Neural progenitor cell (in vitro differentiated cells): ENCODE measurements around the gene FAM221B. TPM values are rescaled to one million over a fixed set of nuclear protein-coding genes. Genes with fewer than 3 reads are reported as not detected.

Source experiments
- DNase-seq: peaks from one replicate; pipeline ENCODE4 v3.0.0-alpha.2; 2016; ENCODE audit warnings: low spot score
- H2AFZ ChIP-seq: fragments of 200-600 bp; sonication (generic); replicated peaks from 2 replicates; pipeline ENCODE4 v1.6.1; 2016; ENCODE audit warnings: antibody characterized with exemption
- H3F3A ChIP-seq: fragments of 200-600 bp; sonication (generic); 2 replicates; pipeline ENCODE4 v1.6.1; 2016; ENCODE audit warnings: antibody characterized with exemption, low read depth
- H3K27ac ChIP-seq: fragments of 200-600 bp; sonication (generic); 2 replicates; pipeline ENCODE4 v1.5.1; 2016; ENCODE audit warnings: mild to moderate bottlenecking
- H3K27me3 ChIP-seq: fragments of 200-600 bp; sonication (generic); 2 replicates; pipeline ENCODE4 v1.6.1; 2016; ENCODE audit warnings: mild to moderate bottlenecking, moderate library complexity
- H3K36me3 ChIP-seq: fragments of 200-600 bp; sonication (generic); 2 replicates; pipeline ENCODE4 v1.5.1; 2016
- H3K4me1 ChIP-seq: fragments of 200-600 bp; sonication (generic); 2 replicates; pipeline ENCODE4 v1.6.1; 2016; ENCODE audit warnings: mixed run types
- H3K4me2 ChIP-seq: fragments of 200-600 bp; sonication (generic); 2 replicates; pipeline ENCODE4 v1.6.1; 2016
- H3K4me3 ChIP-seq: fragments of 200-600 bp; sonication (generic); 2 replicates; pipeline ENCODE4 v1.5.1; 2016
- H3K79me2 ChIP-seq: fragments of 200-600 bp; sonication (generic); 2 replicates; pipeline ENCODE4 v1.6.1; 2016; ENCODE audit warnings: low read depth
- H3K9ac ChIP-seq: fragments of 200-600 bp; sonication (generic); 2 replicates; pipeline ENCODE4 v1.6.1; 2016
- H3K9me3 ChIP-seq: fragments of 200-600 bp; sonication (generic); 2 replicates; pipeline ENCODE4 v1.5.1; 2016; ENCODE audit warnings: low read depth
- H4K20me1 ChIP-seq: fragments of 200-600 bp; sonication (generic); 2 replicates; pipeline ENCODE4 v1.6.1; 2016; ENCODE audit warnings: low read depth
- H3K27ac Mint-ChIP-seq: 3 replicates; pipeline ENCODE4 v1.8.0; 2021; ENCODE audit warnings: mixed read lengths
- H3K27me3 Mint-ChIP-seq: 2 replicates; pipeline ENCODE4 v1.8.0; 2022; ENCODE audit warnings: low read depth, mild to moderate bottlenecking, inconsistent platforms, moderate library complexity, mixed read lengths; ENCODE audit not compliant: insufficient read depth
- H3K36me3 Mint-ChIP-seq: 3 replicates; pipeline ENCODE4 v1.8.0; 2021; ENCODE audit warnings: mixed read lengths
- H3K4me1 Mint-ChIP-seq: 3 replicates; pipeline ENCODE4 v1.8.0; 2021; ENCODE audit warnings: mixed read lengths
- H3K4me3 Mint-ChIP-seq: 3 replicates; pipeline ENCODE4 v1.8.0; 2021; ENCODE audit warnings: mild to moderate bottlenecking, moderate library complexity, mixed read lengths
- H3K9me3 Mint-ChIP-seq: 3 replicates; pipeline ENCODE4 v1.8.0; 2020; ENCODE audit warnings: mixed read lengths
- EZH2 ChIP-seq: fragments of 200-600 bp; sonication (generic); IDR thresholded peaks from 2 replicates; pipeline ENCODE4 v1.6.1; 2017; ENCODE audit warnings: antibody characterized with exemption, mild to moderate bottlenecking, moderate library complexity
- EZH2phosphoT487 ChIP-seq: fragments of 200-600 bp; sonication (generic); IDR thresholded peaks from 2 replicates; pipeline ENCODE4 v1.6.1; 2017; ENCODE audit warnings: antibody characterized with exemption
- total RNA-seq: library from RNA; depleted of rRNA; stranded (reverse); fragments of >200 nt; gene quantifications from 2 replicates; pipeline ENCODE4 v1.2.3, GENCODE V29; 2015; ENCODE audit warnings: low replicate concordance
- TF ChIP-seq, protein P1 (sequence below): fragments of 200-600 bp; sonication (generic); IDR thresholded peaks from 2 replicates; pipeline ENCODE4 v1.5.1; 2017; ENCODE audit warnings: antibody characterized with exemption, mild to moderate bottlenecking

Gene FAM221B
- total RNA-seq, 1 donor from 2014 or later: not detected

DNA sequence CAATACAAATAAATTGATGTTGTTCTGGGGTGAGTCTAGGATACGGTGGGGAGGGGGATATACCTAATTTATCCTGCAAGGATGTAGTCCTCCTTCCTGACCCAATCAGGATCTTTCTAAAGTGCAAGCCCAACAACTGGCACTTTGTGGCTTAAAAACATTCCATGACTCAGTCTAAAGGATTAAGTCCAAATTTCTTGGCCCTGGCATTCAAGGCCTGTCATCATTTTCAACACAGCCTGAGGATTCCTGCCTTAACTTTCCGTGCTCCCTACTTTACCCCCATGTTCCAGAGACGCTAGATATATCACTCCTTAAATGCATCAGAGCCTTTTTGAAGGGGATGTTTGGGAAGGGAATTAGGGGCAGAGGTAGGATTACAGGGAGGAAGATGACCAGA, 1.0 kb downstream of the FAM221B start:
- Mint-ChIP-seq H3K36me3 (no peaks in the 10 kb centered on the region), H3K4me1 (peaks cover 45% of the 10 kb centered on the region), H3K27me3 (peaks cover 5% of the 10 kb centered on the region), H3K27ac (peak overlapping the region; percentile 4), H3K4me3 (peak overlapping the region; percentile 31), H3K9me3 (no peaks in the 10 kb centered on the region)
- Histone ChIP-seq H3K27me3 (no peaks in the 10 kb centered on the region), H3K9ac (no peak overlapping the region), H3K79me2 (no peaks in the 10 kb centered on the region), H3K4me1 (peaks cover 11% of the 10 kb centered on the region), H4K20me1 (peaks cover 3% of the 10 kb centered on the region), H3K27ac (no peak overlapping the region), H3K36me3 (no peaks in the 10 kb centered on the region), H2AFZ (no peak overlapping the region), H3F3A (peaks cover 11% of the 10 kb centered on the region), H3K4me3 (no peak overlapping the region), H3K9me3 (no peaks in the 10 kb centered on the region), H3K4me2 (no peak overlapping the region)
- DNase-seq: no peak
- no peak for TF ChIP-seq EZH2phosphoT487
- TF ChIP-seq, protein P1, sequence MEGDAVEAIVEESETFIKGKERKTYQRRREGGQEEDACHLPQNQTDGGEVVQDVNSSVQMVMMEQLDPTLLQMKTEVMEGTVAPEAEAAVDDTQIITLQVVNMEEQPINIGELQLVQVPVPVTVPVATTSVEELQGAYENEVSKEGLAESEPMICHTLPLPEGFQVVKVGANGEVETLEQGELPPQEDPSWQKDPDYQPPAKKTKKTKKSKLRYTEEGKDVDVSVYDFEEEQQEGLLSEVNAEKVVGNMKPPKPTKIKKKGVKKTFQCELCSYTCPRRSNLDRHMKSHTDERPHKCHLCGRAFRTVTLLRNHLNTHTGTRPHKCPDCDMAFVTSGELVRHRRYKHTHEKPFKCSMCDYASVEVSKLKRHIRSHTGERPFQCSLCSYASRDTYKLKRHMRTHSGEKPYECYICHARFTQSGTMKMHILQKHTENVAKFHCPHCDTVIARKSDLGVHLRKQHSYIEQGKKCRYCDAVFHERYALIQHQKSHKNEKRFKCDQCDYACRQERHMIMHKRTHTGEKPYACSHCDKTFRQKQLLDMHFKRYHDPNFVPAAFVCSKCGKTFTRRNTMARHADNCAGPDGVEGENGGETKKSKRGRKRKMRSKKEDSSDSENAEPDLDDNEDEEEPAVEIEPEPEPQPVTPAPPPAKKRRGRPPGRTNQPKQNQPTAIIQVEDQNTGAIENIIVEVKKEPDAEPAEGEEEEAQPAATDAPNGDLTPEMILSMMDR: no peak
- TF ChIP-seq EZH2: no peak

DNA sequence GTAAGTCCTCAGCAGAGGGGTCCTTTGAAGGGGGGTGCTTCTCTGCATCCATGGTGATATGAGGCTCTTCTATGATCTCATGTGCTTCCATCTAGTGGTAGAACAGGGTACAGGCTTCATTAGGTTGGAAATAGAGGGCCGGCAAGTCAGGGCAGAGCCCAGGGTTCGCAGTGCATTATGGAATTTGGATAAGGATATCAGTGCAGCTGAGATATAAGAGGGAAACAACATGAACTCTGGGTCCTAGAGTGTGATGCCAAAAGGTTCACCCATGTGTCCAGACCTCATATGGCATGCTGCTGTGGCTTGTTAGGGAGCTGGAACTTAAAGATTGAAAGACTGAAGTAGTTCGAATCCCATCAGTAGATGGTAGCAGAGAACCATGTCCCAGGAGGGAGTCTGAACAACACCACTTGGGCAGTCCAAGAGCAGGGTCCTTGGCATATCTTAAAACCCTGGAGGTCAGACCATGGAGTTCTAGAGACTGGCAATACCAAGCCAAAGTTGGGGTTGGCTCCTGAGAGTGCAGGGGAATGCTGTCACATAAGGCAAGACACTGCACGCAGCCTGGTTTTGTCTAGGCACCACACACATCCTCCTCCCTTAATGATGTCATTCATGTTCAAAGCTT, 2.3 kb downstream of the FAM221B start:
- TF ChIP-seq, protein P1: peak; percentile 73
- TF ChIP-seq EZH2 (no peak), EZH2phosphoT487 (no peak)
- peak overlapping the region; percentile 3 for H3K27ac Mint-ChIP-seq
- H3K9me3 Mint-ChIP-seq: no peaks in the 10 kb centered on the region
- Histone ChIP-seq H3K36me3 (no peaks in the 10 kb centered on the region), H3K27me3 (no peaks in the 10 kb centered on the region), H3F3A (peaks cover 11% of the 10 kb centered on the region), H3K4me3 (no peak overlapping the region), H3K9me3 (no peaks in the 10 kb centered on the region), H4K20me1 (peaks cover 3% of the 10 kb centered on the region), H3K27ac (no peak overlapping the region), H3K4me1 (peaks cover 11% of the 10 kb centered on the region), H3K79me2 (no peaks in the 10 kb centered on the region), H3K4me2 (no peak overlapping the region), H2AFZ (peak overlapping the region; percentile 59), H3K9ac (no peak overlapping the region)
- no peaks in the 10 kb centered on the region for H3K36me3 Mint-ChIP-seq
- H3K27me3 Mint-ChIP-seq: peaks cover 3% of the 10 kb centered on the region
- H3K4me3 Mint-ChIP-seq: no peak overlapping the region
- peaks cover 38% of the 10 kb centered on the region for H3K4me1 Mint-ChIP-seq
- peak; percentile 55 for DNase-seq

DNA sequence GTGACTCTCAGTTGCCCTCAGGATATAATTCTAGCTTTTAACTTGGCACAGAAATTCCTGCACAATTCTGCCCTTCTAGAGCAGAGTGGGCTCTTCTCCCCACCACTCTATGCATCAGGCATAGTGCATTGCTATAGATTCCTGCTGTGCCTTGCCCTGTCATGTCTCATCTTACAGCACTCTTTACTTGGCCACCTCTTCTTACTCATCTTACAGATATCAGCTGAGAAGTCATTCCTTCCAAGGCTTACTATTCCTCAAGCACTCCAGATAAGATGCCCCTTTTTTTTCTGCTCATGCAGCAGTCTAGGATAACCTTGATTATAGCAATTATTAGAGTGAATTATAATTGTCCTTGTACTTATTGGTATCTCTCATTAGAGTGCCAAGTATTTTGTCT, 5.6 kb downstream of the FAM221B start:
- no peak for TF ChIP-seq EZH2phosphoT487
- TF ChIP-seq EZH2: no peak
- TF ChIP-seq, protein P1: no peak
- Histone ChIP-seq H3F3A (no peaks in the 10 kb centered on the region), H3K79me2 (no peaks in the 10 kb centered on the region), H4K20me1 (no peaks in the 10 kb centered on the region), H3K9ac (no peak overlapping the region), H3K27me3 (no peaks in the 10 kb centered on the region), H2AFZ (no peak overlapping the region), H3K27ac (no peak overlapping the region), H3K4me3 (no peak overlapping the region), H3K4me2 (no peak overlapping the region), H3K4me1 (no peaks in the 10 kb centered on the region), H3K36me3 (no peaks in the 10 kb centered on the region), H3K9me3 (no peaks in the 10 kb centered on the region)
- Mint-ChIP-seq H3K27me3 (peaks cover 5% of the 10 kb centered on the region), H3K36me3 (no peaks in the 10 kb centered on the region), H3K27ac (no peak overlapping the region), H3K9me3 (no peaks in the 10 kb centered on the region), H3K4me1 (peaks cover 13% of the 10 kb centered on the region), H3K4me3 (no peak overlapping the region)
- DNase-seq: no peak
